Calu3 (cell line): ENCODE results near the gene IRF9. TPM values are rescaled to one million over a fixed set of nuclear protein-coding genes. Genes with fewer than 3 reads are reported as not detected.

Source experiments
- BruUV-seq: library from RNA; stranded (reverse); fragments of 400-500 nt; replicated peaks from 2 replicates; lab custom pipeline; 2021; lab: Mats Ljungman, UMichigan
- CTCF ChIA-PET: fragments of 300-600 bp; sonication (Branson Sonifier 250); formaldehyde crosslinking; loops from one replicate; lab custom pipeline; 2022; ENCODE audit warnings: antibody characterized with exemption; lab: Charles Lee
- DNase-seq: peaks from one replicate; pipeline ENCODE4 v3.0.0; 2022
- H3K27ac Mint-ChIP-seq: one replicate; pipeline ENCODE4 v1.8.0; 2022; ENCODE audit warnings: mixed read lengths; ENCODE audit not compliant: unreplicated experiment
- H3K27me3 Mint-ChIP-seq: one replicate; pipeline ENCODE4 v1.8.0; 2022; ENCODE audit warnings: mixed read lengths; ENCODE audit not compliant: unreplicated experiment
- H3K36me3 Mint-ChIP-seq: one replicate; pipeline ENCODE4 v1.8.0; 2022; ENCODE audit warnings: mild to moderate bottlenecking, moderate library complexity, mixed read lengths; ENCODE audit not compliant: insufficient read depth, unreplicated experiment
- H3K4me1 Mint-ChIP-seq: one replicate; pipeline ENCODE4 v1.8.0; 2022; ENCODE audit warnings: mild to moderate bottlenecking, low read depth, mixed read lengths; ENCODE audit not compliant: unreplicated experiment
- H3K4me3 Mint-ChIP-seq: one replicate; pipeline ENCODE4 v1.8.0; 2022; ENCODE audit warnings: mild to moderate bottlenecking, low read depth, moderate library complexity, mixed read lengths; ENCODE audit not compliant: unreplicated experiment
- H3K9me3 Mint-ChIP-seq: one replicate; pipeline ENCODE4 v1.8.0; 2022; ENCODE audit warnings: low read depth, mixed read lengths; ENCODE audit not compliant: unreplicated experiment
- CTCF ChIP-seq: fragments of 200-600 bp; IDR thresholded peaks from one replicate; pipeline ENCODE4 v1.8.0; 2022; ENCODE audit warnings: antibody characterized with exemption; ENCODE audit not compliant: unreplicated experiment
- intact Hi-C: fragments of 100-400 bp; cut with micrococcal nuclease; formaldehyde crosslinking; loops from one replicate; pipeline ENCODE4 v1.10.0; 2022; ENCODE audit not compliant: unreplicated experiment
- total RNA-seq: library from RNA; stranded (reverse); gene quantifications from 2 replicates; pipeline ENCODE4 v1.2.3, GENCODE V29; 2022

Gene IRF9
- total RNA-seq, 1 experiment from 2014 or later, result 124 TPM

- BruUV-seq, result no TSS peak
- no peak for DNase-seq
- no peak for TF ChIP-seq CTCF
- Mint-ChIP-seq H3K4me3 (no peak overlapping the region), H3K4me1 (peaks cover 22% of the 10 kb centered on the region), H3K27ac (no peak overlapping the region), H3K9me3 (no peaks in the 10 kb centered on the region), H3K36me3 (peaks cover 78% of the 10 kb centered on the region), H3K27me3 (no peaks in the 10 kb centered on the region)
- intact Hi-C loops, result no loop called here
- CTCF ChIA-PET, result no interaction called here
These were observed 24.0 kb downstream of the IRF9 start for GRCh38 chr14:24185026-24185425.

GRCh38 chr14:24185741-24186140 is 24.7 kb downstream of the IRF9 start:
- DNase-seq, result no peak
- no peak overlapping the region for H3K4me3 Mint-ChIP-seq
- CTCF ChIA-PET, result no interaction called here
- H3K27me3 Mint-ChIP-seq, result no peaks in the 10 kb centered on the region
- H3K27ac Mint-ChIP-seq, result no peak overlapping the region
- H3K36me3 Mint-ChIP-seq, result peaks cover 75% of the 10 kb centered on the region
- intact Hi-C loops, result no loop called here
- TF ChIP-seq CTCF, result no peak
- BruUV-seq, result no TSS peak
- H3K9me3 Mint-ChIP-seq, result no peaks in the 10 kb centered on the region
- H3K4me1 Mint-ChIP-seq, result peaks cover 22% of the 10 kb centered on the region

GRCh38 chr14:24186831-24187538 is 25.9 kb downstream of the IRF9 start:
- CTCF ChIA-PET, result interaction anchor here (0.8 kb wide), 1 partner anchor 47 kb away, joined by 4 read pairs; no protein-coding TSS in a partner anchor
- no TSS peak for BruUV-seq
- H3K9me3 Mint-ChIP-seq, result no peaks in the 10 kb centered on the region
- H3K27me3 Mint-ChIP-seq, result no peaks in the 10 kb centered on the region
- no peak for DNase-seq
- no peak for TF ChIP-seq CTCF
- peak overlapping the region; percentile 88 for H3K4me3 Mint-ChIP-seq
- intact Hi-C loops, result no loop called here
- H3K4me1 Mint-ChIP-seq, result peaks cover 22% of the 10 kb centered on the region
- peak overlapping the region; percentile 45 for H3K27ac Mint-ChIP-seq
- peaks cover 70% of the 10 kb centered on the region for H3K36me3 Mint-ChIP-seq

- Mint-ChIP-seq H3K9me3 (no peaks in the 10 kb centered on the region), H3K4me1 (peaks cover 22% of the 10 kb centered on the region), H3K27ac (peak overlapping the region; percentile 76), H3K27me3 (no peaks in the 10 kb centered on the region), H3K4me3 (peak overlapping the region; percentile 88), H3K36me3 (peaks cover 71% of the 10 kb centered on the region)
- no peak for DNase-seq
- no peak for TF ChIP-seq CTCF
- CTCF ChIA-PET, result no interaction called here
- intact Hi-C loops, result no loop called here
- BruUV-seq, result no TSS peak
These were observed 26.5 kb downstream of the IRF9 start for GRCh38 chr14:24187539-24187915.
